GM06990 (cell line): ENCODE results near the gene SLC41A3.

Source experiments
- DNase-seq: peaks from one replicate; pipeline ENCODE4 v3.0.0-alpha.2; 2011; ENCODE audit not compliant: insufficient read length; ENCODE audit errors: extremely low read depth
- H3K27me3 ChIP-seq: replicated peaks from 2 replicates; pipeline ENCODE4 v1.6.0; 2011; ENCODE audit warnings: low read length; ENCODE audit not compliant: control insufficient read depth, insufficient read depth
- H3K36me3 ChIP-seq: 2 replicates; pipeline ENCODE4 v1.5.1; 2011; ENCODE audit warnings: low read length; ENCODE audit not compliant: control insufficient read depth, insufficient read depth
- H3K4me3 ChIP-seq: replicated peaks from 2 replicates; pipeline ENCODE4 v1.5.1; 2011; ENCODE audit warnings: low read depth, mild to moderate bottlenecking, control low read depth, low read length
- TF ChIP-seq, protein P1 (sequence below): IDR thresholded peaks from 2 replicates; pipeline ENCODE4 v1.5.1; 2011; ENCODE audit warnings: low read length, control low read depth, mild to moderate bottlenecking, inconsistent platforms; ENCODE audit not compliant: insufficient read depth, poor library complexity, severe bottlenecking

Gene SLC41A3

DNA sequence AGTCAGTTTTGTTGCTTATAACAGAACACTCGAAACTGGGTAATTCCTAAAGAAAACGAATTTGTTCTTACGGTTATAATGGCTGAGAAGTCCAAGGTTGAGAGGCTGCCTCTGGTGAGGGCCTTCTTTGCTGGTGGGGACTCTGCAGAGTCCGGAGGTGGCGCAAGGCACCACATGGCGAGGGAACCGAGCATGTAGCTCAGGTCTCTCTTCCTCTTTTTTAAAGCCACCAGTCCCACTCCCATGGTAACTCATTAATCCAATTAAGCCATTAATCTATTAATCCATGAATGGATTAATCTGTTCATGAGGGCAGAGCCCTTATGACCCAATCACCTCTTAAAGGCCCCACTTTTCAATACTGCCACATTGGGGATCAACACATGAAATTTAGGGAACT lies 64.9 kb downstream of the SLC41A3 start:
- 0 out of 2 replicates have a peak, but pooled peaks cover 1% of the 10 kb centered on the region for H3K36me3 ChIP-seq
- no peak overlapping the region for H3K4me3 ChIP-seq
- TF ChIP-seq, protein P1, sequence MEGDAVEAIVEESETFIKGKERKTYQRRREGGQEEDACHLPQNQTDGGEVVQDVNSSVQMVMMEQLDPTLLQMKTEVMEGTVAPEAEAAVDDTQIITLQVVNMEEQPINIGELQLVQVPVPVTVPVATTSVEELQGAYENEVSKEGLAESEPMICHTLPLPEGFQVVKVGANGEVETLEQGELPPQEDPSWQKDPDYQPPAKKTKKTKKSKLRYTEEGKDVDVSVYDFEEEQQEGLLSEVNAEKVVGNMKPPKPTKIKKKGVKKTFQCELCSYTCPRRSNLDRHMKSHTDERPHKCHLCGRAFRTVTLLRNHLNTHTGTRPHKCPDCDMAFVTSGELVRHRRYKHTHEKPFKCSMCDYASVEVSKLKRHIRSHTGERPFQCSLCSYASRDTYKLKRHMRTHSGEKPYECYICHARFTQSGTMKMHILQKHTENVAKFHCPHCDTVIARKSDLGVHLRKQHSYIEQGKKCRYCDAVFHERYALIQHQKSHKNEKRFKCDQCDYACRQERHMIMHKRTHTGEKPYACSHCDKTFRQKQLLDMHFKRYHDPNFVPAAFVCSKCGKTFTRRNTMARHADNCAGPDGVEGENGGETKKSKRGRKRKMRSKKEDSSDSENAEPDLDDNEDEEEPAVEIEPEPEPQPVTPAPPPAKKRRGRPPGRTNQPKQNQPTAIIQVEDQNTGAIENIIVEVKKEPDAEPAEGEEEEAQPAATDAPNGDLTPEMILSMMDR: no peak
- no peaks in the 10 kb centered on the region for H3K27me3 ChIP-seq
- no peak for DNase-seq

DNA sequence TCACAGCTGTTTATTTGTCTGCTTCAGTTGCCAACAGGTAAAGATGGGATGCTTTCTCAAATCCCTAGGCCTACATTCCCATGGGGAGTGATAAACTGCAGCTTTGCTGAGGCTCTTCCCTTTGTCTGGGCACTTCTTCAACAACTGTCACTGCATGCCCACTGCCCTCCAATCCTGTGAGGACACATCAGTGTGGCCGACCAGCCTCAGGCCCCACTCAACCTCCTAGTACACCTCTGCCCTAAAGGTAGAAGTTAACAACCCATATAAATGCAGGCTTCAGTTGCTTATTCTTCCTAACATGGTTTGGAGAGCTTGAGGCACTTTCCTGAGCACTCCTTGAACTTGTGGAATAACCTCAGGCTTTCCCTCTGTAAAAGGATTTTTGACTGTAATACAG lies 65.4 kb downstream of the SLC41A3 start:
- Histone ChIP-seq H3K27me3 (no peaks in the 10 kb centered on the region), H3K36me3 (peaks cover 1% of the 10 kb centered on the region; the same call in 1 of the 2 replicates), H3K4me3 (no peak overlapping the region)
- TF ChIP-seq, protein P1: no peak
- no peak for DNase-seq

DNA sequence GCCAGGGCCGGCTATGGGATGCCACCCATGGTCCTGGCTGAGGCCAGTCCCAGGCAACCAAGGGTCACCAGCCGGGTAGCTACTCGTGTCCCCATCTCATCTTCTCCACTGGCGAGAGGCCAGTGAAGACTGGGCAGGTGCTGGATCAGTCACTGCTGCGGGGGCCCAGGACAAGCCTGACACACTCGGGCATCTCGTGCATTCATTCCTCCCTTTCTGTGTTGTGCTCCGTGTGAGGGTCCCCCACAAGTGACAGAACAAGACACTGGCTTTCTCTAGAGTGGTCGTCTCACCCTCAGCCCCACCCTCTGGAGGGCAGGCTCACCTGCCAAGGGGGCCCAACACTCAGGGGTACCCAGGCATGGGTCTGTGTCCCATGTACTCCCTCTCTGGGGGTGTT lies 66.6 kb downstream of the SLC41A3 start:
- Histone ChIP-seq H3K27me3 (no peaks in the 10 kb centered on the region), H3K36me3 (peaks cover 1% of the 10 kb centered on the region; the same call in 1 of the 2 replicates), H3K4me3 (no peak overlapping the region)
- TF ChIP-seq, protein P1: no peak
- DNase-seq: no peak

DNA sequence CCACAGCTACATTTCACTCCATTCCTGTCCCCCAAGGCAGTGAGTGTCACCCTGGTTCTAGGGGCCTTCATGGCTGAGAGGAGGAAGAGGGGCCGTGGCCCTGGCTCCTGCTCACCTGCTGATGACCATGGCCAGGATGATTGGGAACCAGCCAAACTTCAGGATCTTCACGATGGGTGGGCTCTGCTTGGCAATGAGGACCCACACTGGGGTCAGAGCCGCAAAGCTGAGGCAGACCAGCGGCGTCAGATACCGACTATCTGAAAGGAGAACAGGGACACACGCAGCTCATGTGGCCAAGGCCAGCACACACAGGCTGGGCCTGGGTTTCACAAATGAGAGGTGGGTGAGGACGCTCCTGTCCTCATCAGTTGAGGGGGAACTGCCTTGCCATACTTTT lies 67.3 kb downstream of the SLC41A3 start:
- H3K27me3 ChIP-seq: no peaks in the 10 kb centered on the region
- TF ChIP-seq, protein P1: no peak
- no peak overlapping the region for H3K4me3 ChIP-seq

DNA sequence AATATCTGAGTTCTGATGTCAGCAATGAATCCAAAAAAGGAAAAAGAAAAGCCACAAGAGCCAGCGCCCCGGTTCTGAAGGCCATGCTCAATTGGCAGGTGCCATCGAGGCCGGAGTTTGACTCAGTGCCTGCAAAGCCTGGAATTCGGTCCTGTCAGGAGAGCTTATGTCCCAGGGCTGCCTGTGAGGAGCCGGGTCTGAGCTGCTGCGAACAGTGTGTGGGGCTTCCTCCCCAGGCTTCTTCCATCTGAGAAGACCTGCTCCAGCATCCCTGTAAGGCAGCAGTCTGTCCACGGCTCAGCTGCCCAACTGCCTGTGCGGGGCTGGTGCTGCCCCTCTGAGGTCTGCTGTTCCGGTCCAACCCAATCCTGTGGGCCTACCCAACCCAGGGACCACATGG lies 68.8 kb downstream of the SLC41A3 start:
- TF ChIP-seq, protein P1: no peak
- H3K27me3 ChIP-seq: no peaks in the 10 kb centered on the region
- no peak overlapping the region for H3K4me3 ChIP-seq
- H3K36me3 ChIP-seq: peaks cover 1% of the 10 kb centered on the region; the same call in 1 of the 2 replicates
- no peak for DNase-seq

More for the DNA sequence above, 67.3 kb downstream of the SLC41A3 start:
- DNase-seq: no peak
- peaks cover 1% of the 10 kb centered on the region; the same call in 1 of the 2 replicates for H3K36me3 ChIP-seq

DNA sequence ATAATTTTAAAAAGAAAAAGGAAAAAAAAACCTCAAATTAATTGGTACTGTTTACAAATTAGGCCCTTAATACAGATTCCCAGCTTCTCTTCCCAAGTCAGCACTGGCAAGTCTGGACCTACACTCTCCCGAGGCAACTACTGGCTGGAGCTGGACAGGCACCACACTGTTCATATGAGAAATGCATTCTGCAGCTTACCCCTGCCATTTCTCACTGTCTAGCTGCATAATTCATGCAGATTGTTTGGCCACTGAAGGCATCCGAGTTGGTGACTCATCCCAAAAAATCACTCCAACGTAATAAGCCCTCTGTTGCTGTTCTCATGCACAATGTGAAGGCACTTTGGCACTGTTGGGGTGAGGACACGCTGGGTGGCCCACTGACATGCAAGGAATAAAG lies 69.7 kb downstream of the SLC41A3 start:
- no peak for DNase-seq
- no peaks in the 10 kb centered on the region for H3K27me3 ChIP-seq
- no peak overlapping the region for H3K4me3 ChIP-seq
- TF ChIP-seq, protein P1: no peak
- H3K36me3 ChIP-seq: peaks cover 1% of the 10 kb centered on the region; the same call in 1 of the 2 replicates
